SKM-1 treated with dmso at 0.1 percent for 144 hours (cell line): Measurements from ENCODE around the gene TMEM225B.
"Not testable (repeated sequence)": the region's sequence is repeated elsewhere in the genome, so short reads cannot be mapped to it uniquely, and the experiment has no call there.

Experiments used
- DNase-seq: peaks from one replicate; lab custom pipeline; 2025; ENCODE audit not compliant: unreplicated experiment; lab: John Stamatoyannopoulos, UW

Gene TMEM225B

GRCh38 chr7:99597762-99598501, at the start of gene TMEM225B:
TSS of gene TMEM225B (plus strand) at chr7:99598267. CDS start at chr7:99604389, 6,122 bp downstream.
- DNase-seq = no peak

GRCh38 chr7:99549545-99549944, 48.5 kb upstream of the TMEM225B start:
- not testable (repeated sequence) for DNase-seq

- DNase-seq = no peak
Observed at GRCh38 chr7:99551334-99551733, 46.7 kb upstream of the TMEM225B start.

- DNase-seq = peak; percentile 67
Observed at GRCh38 chr7:99551767-99552463, 46.2 kb upstream of the TMEM225B start, which contains the start of gene FAM200A. TSS of gene FAM200A (minus strand) at chr7:99552114. CDS start at chr7:99548407, 3,707 bp downstream.

- DNase-seq = no peak
Observed at GRCh38 chr7:99553039-99553438, 45.0 kb upstream of the TMEM225B start.

GRCh38 chr7:99554939-99555338, 43.1 kb upstream of the TMEM225B start:
- DNase-seq = no peak

- no peak for DNase-seq
Observed at GRCh38 chr7:99557196-99557607, 40.9 kb upstream of the TMEM225B start.

GRCh38 chr7:99557940-99558305, 40.1 kb upstream of the TMEM225B start:
- no peak for DNase-seq

- DNase-seq = peak; percentile 75
Observed at GRCh38 chr7:99558306-99559174, 39.5 kb upstream of the TMEM225B start, which contains the start of gene ZNF655. TSS of gene ZNF655 (plus strand) at chr7:99558642. CDS start at chr7:99560560, 1,918 bp downstream.

- no peak for DNase-seq
Observed at GRCh38 chr7:99559175-99559915, 38.7 kb upstream of the TMEM225B start.

GRCh38 chr7:99560834-99561736, 37.0 kb upstream of the TMEM225B start:
- no peak for DNase-seq

GRCh38 chr7:99561737-99562051, 36.4 kb upstream of the TMEM225B start:
- DNase-seq = no peak

GRCh38 chr7:99562114-99562784, 35.8 kb upstream of the TMEM225B start:
- DNase-seq = no peak

GRCh38 chr7:99562832-99563231, 35.2 kb upstream of the TMEM225B start:
- no peak for DNase-seq

- no peak for DNase-seq
Observed at GRCh38 chr7:99563650-99564049, 34.4 kb upstream of the TMEM225B start.

- not testable (repeated sequence) for DNase-seq
Observed at GRCh38 chr7:99568770-99569169, 29.3 kb upstream of the TMEM225B start.

- no peak for DNase-seq
Observed at GRCh38 chr7:99571768-99572167, 26.3 kb upstream of the TMEM225B start.

GRCh38 chr7:99573257-99573656, 24.8 kb upstream of the TMEM225B start:
- DNase-seq = no peak

GRCh38 chr7:99576251-99576650, 21.8 kb upstream of the TMEM225B start:
- DNase-seq = no peak
